NT2/D1 (cell line): ENCODE measurements around the gene BRIP1.
"Not testable (repeated sequence)": the region's sequence is repeated elsewhere in the genome, so short reads cannot be mapped to it uniquely, and the experiment has no call there.

Source experiments
- YY1 ChIP-seq: IDR thresholded peaks from 2 replicates; pipeline ENCODE4 v1.6.1; 2011; ENCODE audit not compliant: insufficient read length, insufficient read depth
- ZNF274 ChIP-seq: IDR thresholded peaks from 2 replicates; pipeline ENCODE4 v1.6.1; 2011; ENCODE audit warnings: mild to moderate bottlenecking, low read depth, low read length

DNA sequence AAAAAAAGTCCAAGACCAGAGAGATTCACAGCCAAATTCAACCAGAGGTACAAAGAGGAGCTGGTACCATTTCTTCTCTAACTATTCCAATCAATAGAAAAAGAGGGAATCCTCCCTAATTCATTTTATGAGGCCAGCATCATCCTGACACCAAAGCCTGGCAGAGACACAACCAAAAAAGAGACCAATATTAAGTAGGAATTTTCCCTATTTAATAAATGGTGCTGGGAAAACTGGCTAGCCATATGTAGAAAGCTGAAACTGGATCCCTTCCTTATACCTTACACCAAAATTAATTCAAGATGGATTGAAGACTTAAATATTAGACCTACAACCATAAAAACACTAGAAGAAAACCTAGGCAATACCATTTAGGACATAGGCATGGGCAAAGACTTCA lies 186.8 kb downstream of the BRIP1 start:
- not testable (repeated sequence) for TF ChIP-seq YY1, ZNF274
